H4 (cell line): ENCODE measurements around the gene ZNF24. TPM values are rescaled to one million over a fixed set of nuclear protein-coding genes. Genes with fewer than 3 reads are reported as not detected.

ENCODE experiments used
- DNase-seq: peaks from one replicate; pipeline ENCODE4 v3.0.0-alpha.2; 2015; ENCODE audit warnings: low spot score
- total RNA-seq: library from RNA; depleted of rRNA; stranded (reverse); fragments of >200 nt; shearing (Covaris generic); gene quantifications from 2 replicates; pipeline ENCODE4 v1.2.3, GENCODE V29; 2014

Gene ZNF24
- total RNA-seq, 1 experiment from 2014 or later = 35.4 TPM

DNA sequence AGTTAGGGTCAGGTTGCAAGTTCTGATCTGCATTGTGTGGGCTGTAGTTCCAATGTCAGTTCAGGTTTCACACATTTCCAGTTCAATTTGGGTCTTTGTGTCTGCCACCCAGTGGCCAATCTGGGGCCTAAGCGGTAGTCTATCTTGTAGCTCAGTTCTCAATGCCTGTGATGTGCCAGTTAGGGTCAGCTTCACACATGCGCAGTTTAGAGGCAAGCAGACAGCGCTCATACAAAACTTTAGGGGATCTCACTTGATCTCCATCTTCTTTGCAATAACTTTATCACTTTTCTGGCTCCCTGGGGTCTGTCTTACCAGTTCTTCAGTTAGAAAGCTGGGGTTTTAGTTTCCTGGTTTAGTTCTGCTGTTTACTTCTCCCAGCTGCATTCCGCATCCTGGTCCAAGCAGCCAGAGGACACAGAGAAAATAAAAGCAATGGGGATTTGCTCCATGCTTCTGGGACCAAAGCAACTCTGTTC, 11.0 kb upstream of the ZNF24 start:
- peak; percentile 55 for DNase-seq

DNA sequence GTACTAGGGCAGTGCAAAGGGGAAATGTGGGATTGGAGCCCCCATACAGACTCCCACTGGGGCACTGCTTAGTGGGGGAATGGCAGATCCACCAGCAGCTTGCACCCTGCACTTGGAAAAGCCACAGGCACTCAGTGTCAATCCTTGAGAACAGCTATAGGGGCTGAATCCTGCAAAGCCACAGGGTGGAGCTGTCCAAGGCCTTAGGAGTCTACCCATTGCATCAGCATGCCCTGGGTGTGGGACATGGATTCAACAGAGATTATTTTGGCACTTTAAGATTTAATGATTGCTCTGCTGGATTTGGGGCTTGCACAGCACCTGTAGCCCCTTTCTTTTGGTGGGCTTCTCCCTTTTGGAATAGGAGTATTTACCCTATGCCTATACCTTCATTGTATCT, 8.6 kb upstream of the ZNF24 start:
- DNase-seq = no peak

DNA sequence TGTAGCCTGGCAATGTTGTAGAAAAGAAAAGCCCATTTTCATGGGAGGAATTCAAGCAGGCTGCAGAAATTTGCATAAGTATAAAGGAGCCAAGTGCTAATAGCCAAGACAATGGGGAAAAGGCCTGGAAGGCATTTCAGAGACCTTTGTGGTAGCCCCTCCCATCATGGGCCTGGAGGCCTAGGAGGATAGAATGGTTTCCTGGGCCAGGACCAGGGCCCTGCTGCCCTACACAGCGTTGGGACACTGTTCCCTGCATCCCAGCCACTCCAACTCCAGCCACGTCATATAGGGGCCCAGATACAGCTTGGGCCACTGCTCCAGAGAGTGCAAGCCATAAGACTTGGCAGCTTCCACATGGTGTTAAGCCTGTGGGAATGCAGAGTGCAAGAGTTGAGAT, 8.1 kb upstream of the ZNF24 start:
- DNase-seq = no peak

DNA sequence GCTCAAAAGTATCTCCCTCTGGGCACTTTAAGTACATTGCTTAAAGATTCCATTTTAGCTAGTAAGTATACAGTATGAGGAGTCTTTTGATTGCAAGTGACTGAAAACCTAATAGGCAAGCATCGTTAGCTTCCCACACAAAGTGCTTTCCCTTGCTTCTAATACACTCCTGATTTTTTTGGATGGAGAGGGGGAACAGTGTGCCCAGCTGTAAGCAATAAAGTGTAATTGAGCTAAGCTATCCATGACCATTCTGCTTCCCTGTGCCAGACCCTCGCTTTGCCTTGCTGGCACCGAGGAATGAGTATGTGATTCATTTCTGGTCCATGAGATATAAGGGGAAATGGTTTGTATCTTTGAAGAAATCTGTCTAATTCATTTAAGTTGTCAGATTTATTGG, 3.8 kb upstream of the ZNF24 start:
- DNase-seq = no peak

DNA sequence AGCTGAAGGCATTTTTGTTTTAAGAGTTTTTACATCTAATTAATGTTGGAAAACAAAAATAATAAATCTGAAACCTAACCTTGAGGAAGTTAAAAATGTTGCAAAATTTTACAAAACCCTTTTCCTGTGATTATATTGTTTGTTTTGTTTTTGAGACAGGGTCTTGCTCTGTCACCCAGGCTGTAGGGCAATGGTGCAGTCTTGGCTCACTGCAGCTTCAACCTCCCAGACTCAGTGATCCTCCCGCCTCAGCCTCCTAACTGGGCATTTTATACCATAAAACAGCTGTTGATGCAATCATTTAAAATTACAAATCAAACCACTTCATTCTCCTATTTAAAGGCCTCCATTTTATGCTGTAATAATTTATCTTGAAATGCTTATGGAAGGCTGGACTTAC, 1.7 kb upstream of the ZNF24 start:
- no peak for DNase-seq

DNA sequence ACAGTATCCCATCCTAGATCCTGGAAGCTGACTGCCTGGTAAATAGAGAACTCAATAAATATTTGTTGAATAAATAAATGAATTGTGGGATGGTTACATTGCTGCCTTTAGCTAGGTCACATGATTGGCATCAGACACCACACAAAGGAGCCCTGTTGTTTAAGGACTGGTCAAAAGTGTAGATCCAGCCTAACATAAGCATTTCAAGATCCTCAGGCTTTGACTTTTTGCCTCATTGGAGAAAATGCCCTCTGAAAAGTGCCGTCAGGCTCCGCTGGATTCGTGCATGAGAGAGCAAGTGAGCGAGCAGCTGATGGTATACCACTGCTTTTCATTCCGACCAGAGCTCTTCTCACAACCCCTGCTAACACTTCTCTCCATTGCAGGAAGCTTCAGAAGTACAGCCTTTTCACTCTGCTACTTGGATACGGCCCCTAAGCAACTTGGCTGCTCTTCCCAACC, 1.3 kb upstream of the ZNF24 start:
- DNase-seq = no peak

DNA sequence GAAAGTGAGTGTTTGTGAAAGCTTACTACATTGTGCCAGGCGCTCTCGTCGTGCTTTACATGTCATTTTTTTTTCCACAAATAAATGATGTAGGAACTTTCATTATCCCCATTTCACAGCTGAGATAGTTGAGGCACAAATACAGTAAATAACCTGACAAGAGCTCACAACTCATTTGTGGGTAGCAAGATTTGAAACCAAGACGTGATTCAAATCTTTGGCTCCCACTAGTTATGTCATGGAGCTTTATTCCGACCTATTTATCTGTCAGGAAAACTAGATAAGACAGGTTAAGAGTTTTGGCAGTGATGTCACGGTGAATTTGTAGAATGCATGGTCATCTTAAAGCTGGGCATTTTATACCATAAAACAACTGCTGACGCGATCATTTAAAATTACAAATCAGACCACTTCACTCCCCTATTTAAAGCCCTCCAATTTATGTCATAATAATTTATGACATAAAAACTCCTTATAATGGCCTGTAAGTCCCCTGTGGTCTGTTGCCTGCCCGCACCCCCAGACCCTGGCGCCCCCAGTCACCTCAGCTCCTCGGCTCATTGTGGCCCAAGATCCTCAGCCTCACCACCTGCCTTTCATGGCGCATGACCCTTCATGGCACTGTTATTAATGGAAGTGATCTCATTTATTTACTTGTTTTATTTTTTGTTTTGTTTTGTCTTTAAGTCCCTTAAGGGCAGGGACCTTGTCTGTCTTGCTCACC, 678 bp upstream of the ZNF24 start:
- no peak for DNase-seq

DNA sequence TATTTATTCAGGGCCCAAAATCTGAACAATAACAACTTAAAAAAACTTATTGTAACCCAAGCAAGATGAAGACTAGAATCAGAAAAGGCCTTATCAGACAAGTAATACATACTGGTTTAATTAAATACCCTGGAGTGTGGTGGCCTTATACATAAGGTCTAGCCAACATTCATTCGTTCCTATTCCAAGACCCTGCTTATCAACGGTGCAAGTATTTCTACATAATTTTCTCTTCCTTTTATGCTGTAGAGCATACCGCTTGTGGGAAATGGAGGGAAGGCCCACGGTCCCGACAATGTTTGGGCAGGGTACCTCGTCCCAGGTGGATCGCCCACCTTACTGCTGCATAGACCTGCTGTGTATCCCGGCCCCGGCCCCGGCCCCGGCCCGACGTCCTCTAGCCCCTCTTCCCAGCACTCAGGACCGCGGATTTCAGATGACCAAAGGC, 708 bp downstream of the ZNF24 start:
- no peak for DNase-seq

DNA sequence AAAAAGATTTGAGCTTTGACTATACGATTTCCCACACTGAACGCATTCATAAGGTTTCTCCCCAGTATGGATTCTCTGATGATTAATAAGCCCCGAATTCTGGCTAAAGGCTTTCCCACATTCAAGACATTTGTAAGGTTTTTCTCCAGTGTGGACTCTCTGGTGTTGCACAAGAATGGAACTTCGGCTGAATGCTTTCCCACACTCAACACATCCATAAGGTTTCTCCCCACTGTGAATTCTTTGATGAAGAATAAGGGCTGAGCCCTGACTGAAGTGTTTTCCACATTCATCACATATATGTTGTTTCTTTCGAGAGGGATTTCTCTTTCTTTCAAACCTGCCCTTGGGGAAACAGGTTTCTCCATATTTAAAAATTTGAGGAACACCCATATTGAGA, 6.9 kb downstream of the ZNF24 start:
- no peak for DNase-seq

DNA sequence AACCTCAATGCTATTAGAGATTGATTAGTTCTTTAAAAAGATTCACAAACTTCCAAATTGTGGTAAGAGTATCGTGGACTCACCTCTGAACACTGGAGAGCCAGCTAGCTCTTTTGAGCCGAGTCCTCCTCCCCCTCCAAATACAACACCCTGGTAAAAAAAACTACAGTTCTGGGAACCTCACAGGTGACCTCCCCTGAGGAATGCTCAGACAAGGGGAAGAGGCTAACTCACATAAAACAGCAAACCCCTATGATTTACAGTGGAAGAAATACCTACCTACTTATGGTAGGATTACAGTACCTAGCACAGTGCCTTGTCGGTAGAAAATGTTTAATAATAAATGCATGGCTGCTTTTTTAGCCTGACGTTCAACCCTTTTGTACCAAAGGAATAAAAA, 8.4 kb downstream of the ZNF24 start:
- no peak for DNase-seq

DNA sequence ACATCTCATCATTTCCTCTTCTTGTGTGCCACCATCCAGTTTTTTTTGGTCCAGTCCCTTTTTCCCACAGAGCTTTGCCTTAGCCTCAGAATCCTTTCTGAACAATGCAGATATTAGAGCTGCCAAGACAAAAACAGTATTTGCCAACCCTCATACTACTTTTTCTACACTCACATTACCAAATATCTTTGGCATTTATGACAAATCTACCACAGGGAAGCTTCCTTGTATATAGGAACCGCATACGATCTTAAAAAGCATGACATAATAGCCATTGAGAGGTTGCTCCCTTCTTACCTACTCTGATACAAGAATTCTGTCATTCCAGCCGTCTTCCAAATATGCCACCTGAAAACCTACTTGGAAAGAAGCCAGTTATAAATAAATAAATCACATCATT, 9.4 kb downstream of the ZNF24 start:
- no peak for DNase-seq

DNA sequence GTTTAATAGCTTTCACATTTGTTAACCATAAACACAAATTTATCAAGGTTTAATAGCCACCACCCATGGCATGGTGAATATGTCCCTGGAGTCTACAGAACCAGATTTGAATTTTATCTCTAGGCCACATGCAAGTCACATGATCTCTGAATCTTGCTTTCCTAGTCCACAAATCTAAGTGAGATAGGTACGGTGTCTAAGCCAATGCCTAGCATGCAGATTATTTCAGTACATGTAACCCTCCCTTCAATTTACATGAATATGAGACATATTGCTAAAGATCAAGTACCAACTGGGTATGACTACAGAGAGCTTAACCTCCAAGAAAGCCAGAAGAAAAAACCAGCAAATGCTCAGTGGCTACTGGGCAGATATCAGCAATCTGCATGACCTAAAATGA, 10.0 kb downstream of the ZNF24 start:
- DNase-seq = no peak

DNA sequence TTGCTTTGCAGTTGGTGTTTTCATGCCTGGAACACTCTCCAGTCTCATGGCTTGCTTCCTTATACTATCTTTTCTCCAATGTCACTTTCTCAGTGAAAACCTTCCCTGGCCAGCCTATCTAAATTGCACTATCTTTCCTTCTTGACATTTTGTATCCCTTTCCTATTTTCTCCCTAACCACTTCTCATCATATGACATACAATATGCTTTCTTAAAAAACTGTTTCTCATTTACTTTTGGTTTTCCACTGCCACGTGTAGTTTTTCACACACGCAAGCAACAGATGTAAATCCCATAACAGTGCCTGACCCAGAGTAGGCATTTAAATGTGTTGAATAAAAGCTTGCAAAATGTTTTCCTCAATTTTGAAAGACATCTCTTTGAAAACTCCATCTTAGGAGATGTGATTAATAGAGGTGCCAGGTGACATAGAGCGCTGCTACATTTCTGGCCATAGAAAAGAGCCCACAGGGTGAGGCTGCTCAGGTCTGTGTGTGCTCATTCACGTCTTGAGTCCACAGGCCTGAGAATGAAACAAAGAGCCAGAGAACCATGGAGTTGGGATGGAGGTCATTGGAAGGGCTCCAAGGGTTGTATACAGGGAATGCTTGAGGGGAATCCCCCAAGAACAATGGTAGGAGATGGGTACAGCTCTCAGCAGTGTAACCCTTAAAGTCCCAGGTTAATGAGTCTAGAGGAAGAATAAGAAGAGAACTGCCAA, 12.7 kb downstream of the ZNF24 start:
- DNase-seq = no peak

DNA sequence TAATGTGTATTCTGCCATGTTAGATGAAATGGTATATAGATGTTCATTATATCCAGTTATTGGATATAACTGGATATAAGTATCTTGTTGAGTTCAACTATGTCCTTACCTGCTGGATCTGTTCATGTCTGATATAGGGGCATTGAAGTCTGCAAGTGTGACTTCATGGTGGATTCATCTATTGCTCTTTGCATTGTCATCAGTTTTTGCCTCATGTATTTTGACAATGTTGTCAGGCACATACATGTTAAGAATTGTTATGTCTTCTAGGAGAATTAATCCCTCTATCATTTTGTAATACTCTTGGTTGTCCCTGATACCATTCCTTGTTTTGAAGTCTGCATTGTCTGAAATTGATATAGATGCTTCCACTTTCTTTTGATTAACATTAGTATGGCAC, 15.4 kb downstream of the ZNF24 start:
- DNase-seq = no peak

DNA sequence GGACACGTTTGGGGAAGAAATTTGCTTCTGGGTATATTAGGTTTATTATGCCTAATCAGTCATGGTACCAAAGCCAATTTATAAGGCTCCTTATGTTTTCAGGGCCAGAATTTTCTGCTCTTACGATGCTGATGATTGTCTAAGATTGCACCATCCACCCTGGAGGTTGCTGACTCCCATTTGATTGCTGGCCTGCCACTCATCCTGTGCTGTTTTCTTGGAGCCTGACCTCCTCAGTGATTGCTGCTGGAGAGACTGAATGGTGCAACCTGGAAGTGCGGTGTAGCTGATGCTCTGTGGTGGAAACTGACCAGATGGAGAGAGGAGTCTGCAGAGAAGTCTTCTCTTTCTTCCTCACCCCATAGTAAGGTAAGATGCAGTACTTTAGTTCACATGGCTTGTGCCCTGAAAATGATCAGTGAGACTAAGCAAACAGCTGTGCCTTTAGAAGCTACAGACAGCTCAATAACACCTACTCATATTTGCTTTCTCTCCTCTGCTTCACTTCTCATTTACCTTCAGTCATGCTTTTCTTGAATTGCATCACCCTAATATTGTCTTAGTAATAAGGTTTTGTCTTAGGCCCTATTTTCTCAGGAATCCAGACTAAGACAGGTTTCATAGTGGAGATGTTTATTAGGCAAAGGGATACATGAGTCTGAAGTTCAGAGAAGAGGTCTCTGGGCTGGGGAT, 17.4 kb downstream of the ZNF24 start:
- no peak for DNase-seq

DNA sequence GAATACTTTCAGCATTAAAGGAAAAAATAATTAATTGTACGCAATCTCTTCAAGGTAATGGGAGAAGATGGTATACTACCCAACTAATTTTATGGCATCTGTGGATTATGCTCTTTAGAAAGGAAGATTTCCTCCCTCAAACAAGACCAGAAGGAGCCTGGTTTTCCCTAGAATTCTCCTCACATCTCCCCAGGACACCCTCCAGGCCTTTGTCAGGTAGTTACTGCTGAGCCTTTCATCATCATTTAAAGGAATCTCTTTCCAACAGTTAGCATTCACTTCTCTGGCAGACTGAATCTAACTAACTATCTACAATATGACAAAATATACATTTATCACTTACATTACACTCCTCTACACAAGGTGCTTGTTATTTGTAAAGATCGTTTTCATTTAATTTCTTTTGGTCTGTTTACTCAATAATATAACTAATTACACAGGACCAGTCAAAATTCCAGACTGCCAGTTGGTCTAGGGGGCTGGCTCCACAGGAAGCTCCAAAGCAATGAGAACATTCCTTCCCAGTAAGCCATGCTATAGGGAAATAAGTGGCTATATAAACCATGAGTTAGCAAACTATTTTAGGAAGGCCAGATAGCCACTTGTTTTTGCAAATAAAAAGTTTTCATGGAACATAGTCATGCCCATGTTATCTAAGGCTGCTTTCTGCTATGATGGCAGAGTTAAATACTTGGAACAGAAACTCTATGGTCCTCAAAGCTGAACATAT, 19.1 kb downstream of the ZNF24 start:
- no peak for DNase-seq

DNA sequence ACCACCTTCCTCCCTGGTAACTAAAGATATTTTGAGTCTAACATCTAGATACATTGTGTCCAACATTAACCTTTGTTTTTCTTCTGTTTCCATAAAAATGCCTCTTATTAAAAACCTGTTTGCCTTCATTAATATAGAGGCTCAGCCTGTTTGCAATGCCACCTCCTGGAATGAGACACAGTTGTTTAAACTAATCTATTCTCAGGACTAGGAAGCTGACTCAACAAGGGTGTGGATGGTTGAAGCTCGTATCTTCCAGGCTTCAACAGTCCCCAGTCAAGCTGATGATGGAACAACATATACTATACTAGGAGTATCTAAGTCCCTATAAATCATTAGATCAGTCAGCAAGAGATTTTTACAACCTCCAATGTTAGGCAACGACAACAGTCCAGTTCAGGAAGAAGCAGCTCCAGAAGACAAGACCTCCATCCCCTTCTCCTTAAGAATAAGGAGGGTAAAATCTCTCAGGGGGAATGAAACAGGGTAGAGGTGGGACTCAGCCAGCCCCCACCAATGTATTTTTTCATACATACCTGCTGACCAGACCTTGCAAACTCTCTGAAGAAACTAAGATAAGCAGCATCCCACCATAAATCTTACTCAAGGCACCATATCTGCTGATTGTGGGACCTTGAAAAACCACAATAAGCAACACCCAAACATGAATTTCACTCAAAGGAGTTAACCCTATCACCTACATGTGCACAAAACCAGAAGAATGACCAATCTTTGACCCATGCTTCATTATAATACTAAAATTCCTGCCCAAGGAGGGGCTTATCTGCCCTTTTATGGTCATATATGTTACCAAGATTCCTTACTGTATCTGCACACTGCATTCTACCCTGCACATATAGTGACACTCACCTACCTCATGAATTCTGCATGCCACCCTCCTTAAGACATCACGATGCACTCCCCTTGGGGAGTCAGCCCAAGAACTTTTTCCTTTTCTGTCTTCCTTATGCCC, 21.4 kb downstream of the ZNF24 start:
- no peak for DNase-seq

DNA sequence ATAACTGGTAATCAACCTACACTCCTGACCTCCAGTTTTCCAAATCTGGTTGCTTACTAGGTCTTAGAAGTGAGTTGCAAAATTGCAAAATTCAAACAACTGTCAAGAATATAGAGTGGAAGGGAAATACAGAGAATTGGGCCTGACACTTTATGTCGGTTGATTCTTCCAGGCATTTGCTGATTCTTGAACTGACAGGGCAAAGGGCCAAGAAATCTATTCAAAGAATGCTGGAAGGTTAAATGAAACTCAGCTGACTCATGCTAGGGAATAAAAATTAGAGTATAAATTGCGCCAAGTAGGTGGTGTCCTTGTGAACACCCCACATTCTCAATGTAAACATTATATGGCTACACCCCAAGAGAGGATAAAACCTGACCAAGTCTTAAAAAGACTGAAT, 32.7 kb downstream of the ZNF24 start:
- DNase-seq = no peak

DNA sequence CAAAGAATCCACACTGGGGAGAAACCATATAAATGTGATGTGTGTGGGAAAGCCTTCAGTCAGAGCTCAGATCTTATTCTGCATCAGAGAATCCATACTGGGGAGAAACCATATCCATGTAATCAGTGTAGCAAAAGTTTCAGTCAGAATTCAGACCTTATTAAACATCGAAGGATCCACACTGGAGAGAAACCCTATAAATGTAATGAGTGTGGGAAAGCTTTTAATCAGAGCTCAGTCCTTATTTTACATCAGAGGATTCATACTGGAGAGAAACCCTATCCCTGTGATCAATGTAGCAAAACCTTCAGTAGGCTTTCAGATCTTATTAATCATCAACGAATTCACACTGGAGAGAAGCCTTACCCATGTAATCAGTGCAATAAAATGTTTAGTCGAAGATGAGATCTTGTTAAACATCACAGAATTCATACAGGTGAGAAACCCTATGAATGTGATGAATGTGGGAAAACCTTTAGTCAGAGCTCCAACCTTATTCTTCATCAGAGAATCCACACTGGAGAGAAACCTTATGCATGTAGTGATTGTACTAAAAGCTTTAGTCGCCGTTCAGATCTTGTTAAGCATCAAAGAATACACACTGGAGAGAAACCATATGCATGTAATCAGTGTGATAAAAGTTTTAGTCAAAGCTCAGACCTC, 37.5 kb downstream of the ZNF24 start:
- no peak for DNase-seq

DNA sequence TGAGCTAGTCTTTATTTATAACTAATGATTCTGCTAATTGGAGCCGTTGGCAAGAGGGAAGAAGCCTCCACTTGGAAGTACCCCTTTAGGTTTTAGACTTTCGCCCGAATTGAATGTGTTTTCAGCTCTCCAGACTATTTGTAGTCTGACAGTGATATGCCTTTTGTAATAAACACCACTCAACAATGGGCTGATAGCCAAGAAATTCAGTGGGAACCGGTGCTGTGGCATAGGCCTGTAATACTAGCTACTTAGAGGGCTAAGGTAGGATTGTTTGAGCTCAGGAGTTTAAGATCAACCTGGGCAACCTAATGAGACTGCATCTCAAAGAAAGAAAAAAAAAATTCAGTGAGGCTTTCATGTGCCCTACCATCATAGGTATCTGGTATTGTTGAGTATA, 40.6 kb downstream of the ZNF24 start:
- DNase-seq = no peak
